ENCODE measurements around the gene RPS25.
A peak's percentile ranks its signal among the peaks of the same experiment; 100 is the strongest.
"Not testable (repeated sequence)": the region's sequence is repeated elsewhere in the genome, so short reads cannot be mapped to it uniquely, and the experiment has no call there.

RPS25 gene

GRCh38 chr11:119044708-119045107, 26.6 kb upstream of the RPS25 start:
- Histone ChIP-seq H3K23ac (ENCODE audit: low read length) (no peak overlapping the region), H2AK5ac (ENCODE audit: low read length) (no peak overlapping the region), H3K4me2 (ENCODE audit: low read length) (no peak overlapping the region), H3K9me3 (ENCODE audit: insufficient read depth, low read depth, low read length) (no peaks in the 10 kb centered on the region), H4K91ac (ENCODE audit: low read depth, low read length) (no peak overlapping the region), H3K14ac (ENCODE audit: low read length) (no peak overlapping the region), H3K9ac (ENCODE audit: low read length) (no peak overlapping the region), H3K27me3 (ENCODE audit: insufficient read depth, low read length) (no peaks in the 10 kb centered on the region), H3K4ac (ENCODE audit: low read depth, low read length) (no peak overlapping the region), H3K79me2 (ENCODE audit: control insufficient read depth, insufficient read depth, low read length, poor library complexity) (no peaks in the 10 kb centered on the region), H2AFZ (ENCODE audit: insufficient read depth, low read length, poor library complexity) (no peak overlapping the region), H3K27ac (ENCODE audit: low read depth, low read length) (no peak overlapping the region), H3K4me1 (ENCODE audit: control insufficient read depth in 1 of 2, insufficient read depth in 2 of 2, low read length in 2 of 2) (no peaks in the 10 kb centered on the region), H3K4me3 (ENCODE audit: low read depth, low read length) (no peak overlapping the region), H3K36me3 (ENCODE audit: control insufficient read depth in 1 of 2, insufficient read depth in 2 of 2, low read length in 2 of 2) (peaks cover 47 to 52% of the 10 kb centered on the region in 2 experiments), H2BK120ac (ENCODE audit: insufficient read depth, low read length, poor library complexity) (no peak overlapping the region), H3K18ac (ENCODE audit: low read length) (no peak overlapping the region), H3K79me1 (ENCODE audit: low read length) (no peaks in the 10 kb centered on the region), H2BK5ac (ENCODE audit: low read depth, low read length, poor library complexity) (no peak overlapping the region), H2BK12ac (ENCODE audit: low read length) (no peak overlapping the region), H4K12ac (ENCODE audit: low read depth, low read length) (no peak overlapping the region), H4K8ac (ENCODE audit: low read depth, low read length) (no peak overlapping the region)
- DNase-seq = no peak
- WGBS (ENCODE audit: extremely low coverage, insufficient coverage, insufficient read length) = no CpG with 5 or more reads among the region's 6 CpGs

GRCh38 chr11:119042927-119043326, 24.8 kb upstream of the RPS25 start:
- Histone ChIP-seq H2AK5ac (ENCODE audit: low read length) (no peak overlapping the region), H3K18ac (ENCODE audit: low read length) (no peak overlapping the region), H3K4me1 (ENCODE audit: control insufficient read depth in 1 of 2, insufficient read depth in 2 of 2, low read length in 2 of 2) (no peaks in the 10 kb centered on the region), H2AFZ (ENCODE audit: insufficient read depth, low read length, poor library complexity) (no peak overlapping the region), H3K4me3 (ENCODE audit: low read depth, low read length) (no peak overlapping the region), H3K4ac (ENCODE audit: low read depth, low read length) (no peak overlapping the region), H3K27me3 (ENCODE audit: insufficient read depth, low read length) (no peaks in the 10 kb centered on the region), H4K8ac (ENCODE audit: low read depth, low read length) (no peak overlapping the region), H4K12ac (ENCODE audit: low read depth, low read length) (no peak overlapping the region), H2BK5ac (ENCODE audit: low read depth, low read length, poor library complexity) (no peak overlapping the region), H3K23ac (ENCODE audit: low read length) (no peak overlapping the region), H3K9ac (ENCODE audit: low read length) (no peak overlapping the region), H3K9me3 (ENCODE audit: insufficient read depth, low read depth, low read length) (no peaks in the 10 kb centered on the region), H4K91ac (ENCODE audit: low read depth, low read length) (no peak overlapping the region), H3K27ac (ENCODE audit: low read depth, low read length) (no peak overlapping the region), H3K79me1 (ENCODE audit: low read length) (no peaks in the 10 kb centered on the region), H2BK12ac (ENCODE audit: low read length) (no peak overlapping the region), H3K79me2 (ENCODE audit: control insufficient read depth, insufficient read depth, low read length, poor library complexity) (no peaks in the 10 kb centered on the region), H2BK120ac (ENCODE audit: insufficient read depth, low read length, poor library complexity) (no peak overlapping the region), H3K14ac (ENCODE audit: low read length) (no peak overlapping the region), H3K36me3 (ENCODE audit: control insufficient read depth in 1 of 2, insufficient read depth in 2 of 2, low read length in 2 of 2) (peaks cover 29 to 34% of the 10 kb centered on the region in 2 experiments), H3K4me2 (ENCODE audit: low read length) (no peak overlapping the region)
- WGBS (ENCODE audit: extremely low coverage, insufficient coverage, insufficient read length) = no CpG with 5 or more reads among the region's 9 CpGs
- no peak for DNase-seq

- H2BK12ac ChIP-seq (ENCODE audit: low read length) = no peak overlapping the region
- H3K79me2 ChIP-seq (ENCODE audit: control insufficient read depth, insufficient read depth, low read length, poor library complexity) = no peaks in the 10 kb centered on the region
- DNase-seq = no peak
- no peak overlapping the region for H4K8ac ChIP-seq (ENCODE audit: low read depth, low read length)
- H3K4ac ChIP-seq (ENCODE audit: low read depth, low read length) = no peak overlapping the region
- no peak overlapping the region for H4K91ac ChIP-seq (ENCODE audit: low read depth, low read length)
- no peak overlapping the region for H3K4me2 ChIP-seq (ENCODE audit: low read length)
- H4K12ac ChIP-seq (ENCODE audit: low read depth, low read length) = no peak overlapping the region
- H3K27me3 ChIP-seq (ENCODE audit: insufficient read depth, low read length) = no peaks in the 10 kb centered on the region
- peaks cover 20 to 25% of the 10 kb centered on the region in 2 experiments for H3K36me3 ChIP-seq (ENCODE audit: control insufficient read depth in 1 of 2, insufficient read depth in 2 of 2, low read length in 2 of 2)
- no peak overlapping the region for H3K23ac ChIP-seq (ENCODE audit: low read length)
- H3K14ac ChIP-seq (ENCODE audit: low read length) = no peak overlapping the region
- H3K9me3 ChIP-seq (ENCODE audit: insufficient read depth, low read depth, low read length) = no peaks in the 10 kb centered on the region
- no peaks in the 10 kb centered on the region for H3K79me1 ChIP-seq (ENCODE audit: low read length)
- no peak overlapping the region for H2AFZ ChIP-seq (ENCODE audit: insufficient read depth, low read length, poor library complexity)
- no peaks in the 10 kb centered on the region for H3K4me1 ChIP-seq (ENCODE audit: control insufficient read depth in 1 of 2, insufficient read depth in 2 of 2, low read length in 2 of 2)
- no peak overlapping the region for H3K27ac ChIP-seq (ENCODE audit: low read depth, low read length)
- no peak overlapping the region for H3K18ac ChIP-seq (ENCODE audit: low read length)
- no peak overlapping the region for H3K4me3 ChIP-seq (ENCODE audit: low read depth, low read length)
- no peak overlapping the region for H2AK5ac ChIP-seq (ENCODE audit: low read length)
- no peak overlapping the region for H2BK120ac ChIP-seq (ENCODE audit: insufficient read depth, low read length, poor library complexity)
- WGBS (ENCODE audit: extremely low coverage, insufficient coverage, insufficient read length) = no CpG with 5 or more reads among the region's 4 CpGs
- H3K9ac ChIP-seq (ENCODE audit: low read length) = no peak overlapping the region
- H2BK5ac ChIP-seq (ENCODE audit: low read depth, low read length, poor library complexity) = no peak overlapping the region
These were observed 23.8 kb upstream of the RPS25 start for GRCh38 chr11:119041821-119042514.

GRCh38 chr11:119039471-119039870, 21.3 kb upstream of the RPS25 start:
- not testable (repeated sequence) for H3K9me3 ChIP-seq (ENCODE audit: insufficient read depth, low read depth, low read length); H3K18ac ChIP-seq (ENCODE audit: low read length); H2BK12ac ChIP-seq (ENCODE audit: low read length); H2AK5ac ChIP-seq (ENCODE audit: low read length); H4K12ac ChIP-seq (ENCODE audit: low read depth, low read length); H3K4me3 ChIP-seq (ENCODE audit: low read depth, low read length); H3K4me1 ChIP-seq (ENCODE audit: control insufficient read depth in 1 of 2, insufficient read depth in 2 of 2, low read length in 2 of 2); H3K27me3 ChIP-seq (ENCODE audit: insufficient read depth, low read length); H3K9ac ChIP-seq (ENCODE audit: low read length); H3K79me2 ChIP-seq (ENCODE audit: control insufficient read depth, insufficient read depth, low read length, poor library complexity); H3K27ac ChIP-seq (ENCODE audit: low read depth, low read length); H3K79me1 ChIP-seq (ENCODE audit: low read length); H3K23ac ChIP-seq (ENCODE audit: low read length); H3K4ac ChIP-seq (ENCODE audit: low read depth, low read length); H4K91ac ChIP-seq (ENCODE audit: low read depth, low read length); H2AFZ ChIP-seq (ENCODE audit: insufficient read depth, low read length, poor library complexity); H2BK5ac ChIP-seq (ENCODE audit: low read depth, low read length, poor library complexity); H3K4me2 ChIP-seq (ENCODE audit: low read length); H2BK120ac ChIP-seq (ENCODE audit: insufficient read depth, low read length, poor library complexity); H3K14ac ChIP-seq (ENCODE audit: low read length); H4K8ac ChIP-seq (ENCODE audit: low read depth, low read length); H3K36me3 ChIP-seq (ENCODE audit: control insufficient read depth in 1 of 2, insufficient read depth in 2 of 2, low read length in 2 of 2)
- DNase-seq = peak; percentile 83 to 90
- WGBS (ENCODE audit: extremely low coverage, insufficient coverage, insufficient read length) = no CpG with 5 or more reads among the region's 11 CpGs
